C4-2B (cell line): Measurements from ENCODE around the gene CYP2S1.

ENCODE experiments used
- H3K27ac ChIP-seq: fragments of 450-650 bp; 2 replicates; pipeline ENCODE4 v1.5.1; 2017
- CTCF ChIP-seq: fragments of 450-650 bp; conservative IDR thresholded peaks from 2 replicates; pipeline ENCODE4 v1.5.1; 2017; ENCODE audit warnings: mild to moderate bottlenecking
- ZFX ChIP-seq: fragments of 450-650 bp; IDR thresholded peaks from 2 replicates; pipeline ENCODE4 v1.6.1; 2017

Gene CYP2S1

GRCh38 chr19:41217741-41218140, 24.7 kb downstream of the CYP2S1 start:
- TF ChIP-seq CTCF (no peak), ZFX (no peak)
- no peak overlapping the region for H3K27ac ChIP-seq

GRCh38 chr19:41218249-41218614, 25.2 kb downstream of the CYP2S1 start:
- TF ChIP-seq ZFX, result no peak
- TF ChIP-seq CTCF, result no peak
- H3K27ac ChIP-seq, result no peak overlapping the region

- no peak within 1 kb of the TSS for H3K27ac ChIP-seq
- TF ChIP-seq CTCF, result no peak
These were observed 25.8 kb downstream of the CYP2S1 start, which contains the start of gene AXL for GRCh38 chr19:41218615-41219507. Gene AXL, plus strand, starts transcription at chr19:41219223. Its CDS starts 170 bp downstream, at chr19:41219393.

- TF ChIP-seq CTCF (no peak), ZFX (no peak)
These were observed 27.0 kb downstream of the CYP2S1 start for GRCh38 chr19:41219924-41220567.

GRCh38 chr19:41220811-41221210, 27.8 kb downstream of the CYP2S1 start:
- no peak overlapping the region for H3K27ac ChIP-seq
- no peak for TF ChIP-seq ZFX
- TF ChIP-seq CTCF, result no peak

More at GRCh38 chr19:41219924-41220567, 27.0 kb downstream of the CYP2S1 start:
- H3K27ac ChIP-seq, result no peak overlapping the region

- H3K27ac ChIP-seq, result no peak overlapping the region
These were observed 28.6 kb downstream of the CYP2S1 start for GRCh38 chr19:41221514-41222205.

More at GRCh38 chr19:41221514-41222205, 28.6 kb downstream of the CYP2S1 start:
- TF ChIP-seq CTCF (no peak), ZFX (no peak)
